Astrocyte of the hippocampus (primary cell): ENCODE results near the gene TLE1.
A peak's percentile ranks its signal among the peaks of the same experiment; 100 is the strongest.

Experiments used
- DNase-seq: peaks from one replicate; pipeline ENCODE4 v3.0.0; 2011; ENCODE audit warnings: low read depth, low spot score

Gene TLE1

GRCh38 chr9:81686614-81687520 is 2.5 kb downstream of the TLE1 start:
- peak; percentile 91 for DNase-seq

GRCh38 chr9:81685763-81686613 is 3.4 kb downstream of the TLE1 start:
- DNase-seq: peak; percentile 65

DNA sequence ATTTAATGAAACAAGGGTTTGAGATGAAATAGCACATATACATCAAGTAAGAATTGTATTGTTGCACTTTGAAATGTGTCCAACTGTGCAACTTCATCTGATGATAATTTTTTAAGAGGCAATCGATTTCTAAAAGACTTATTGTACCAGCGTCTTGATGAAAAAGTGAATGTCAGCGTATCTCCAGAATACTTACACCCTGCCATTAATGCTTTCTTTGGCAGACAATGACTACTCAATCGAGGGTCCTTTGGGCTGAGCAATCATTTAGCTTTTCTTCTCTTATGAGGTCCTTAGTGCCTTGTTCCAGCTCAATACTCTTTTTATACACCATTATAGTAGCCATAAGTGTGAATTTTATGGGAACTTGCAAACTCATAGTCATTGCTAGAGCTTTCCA is 4.7 kb downstream of the TLE1 start:
- DNase-seq: no peak

GRCh38 chr9:81683704-81684103 is 5.6 kb downstream of the TLE1 start:
- DNase-seq: no peak

GRCh38 chr9:81683238-81683637 is 6.1 kb downstream of the TLE1 start:
- DNase-seq: peak; percentile 22

GRCh38 chr9:81682797-81683196 is 6.5 kb downstream of the TLE1 start:
- peak; percentile 78 for DNase-seq

GRCh38 chr9:81682177-81682576 is 7.2 kb downstream of the TLE1 start:
- DNase-seq: no peak

GRCh38 chr9:81680506-81680905 is 8.8 kb downstream of the TLE1 start:
- DNase-seq: no peak

DNA sequence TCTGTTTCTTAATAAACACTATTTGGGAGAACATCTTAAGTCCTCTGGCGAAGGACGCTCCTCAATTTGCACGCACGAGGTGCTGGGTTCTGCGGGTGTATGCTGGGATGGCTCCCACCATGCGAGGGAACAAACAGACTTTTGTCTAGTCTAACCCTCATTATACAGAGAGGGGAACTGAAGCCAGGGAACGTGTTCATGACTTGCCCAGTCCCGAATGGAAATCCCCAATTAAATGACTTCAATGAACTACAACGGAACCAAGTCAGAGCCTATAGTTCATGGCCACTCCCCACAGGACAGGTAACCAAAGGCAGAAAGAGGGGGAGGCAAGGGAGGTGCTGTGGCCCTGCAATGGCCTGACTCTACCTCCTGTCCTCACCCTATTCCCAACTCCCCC is 9.3 kb downstream of the TLE1 start:
- DNase-seq: no peak

DNA sequence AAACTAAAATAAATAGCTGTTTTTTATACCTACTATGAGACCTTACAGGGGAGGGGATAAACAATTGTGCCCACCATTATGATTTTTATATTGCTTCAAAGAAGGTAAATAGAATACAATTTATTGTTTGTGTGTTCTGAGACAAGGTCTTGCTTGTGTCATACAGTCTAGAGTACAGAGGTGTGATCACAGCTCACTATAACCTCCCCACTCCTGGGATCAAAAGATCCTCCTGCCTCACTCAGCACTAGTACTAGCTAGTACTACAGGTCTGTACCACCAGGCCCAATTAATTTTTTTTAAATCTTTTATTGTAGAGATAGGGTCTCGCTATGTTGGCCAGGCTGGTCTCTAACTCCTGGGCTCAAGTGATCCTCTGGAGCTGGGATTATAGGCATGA is 11.3 kb downstream of the TLE1 start:
- no peak for DNase-seq

DNA sequence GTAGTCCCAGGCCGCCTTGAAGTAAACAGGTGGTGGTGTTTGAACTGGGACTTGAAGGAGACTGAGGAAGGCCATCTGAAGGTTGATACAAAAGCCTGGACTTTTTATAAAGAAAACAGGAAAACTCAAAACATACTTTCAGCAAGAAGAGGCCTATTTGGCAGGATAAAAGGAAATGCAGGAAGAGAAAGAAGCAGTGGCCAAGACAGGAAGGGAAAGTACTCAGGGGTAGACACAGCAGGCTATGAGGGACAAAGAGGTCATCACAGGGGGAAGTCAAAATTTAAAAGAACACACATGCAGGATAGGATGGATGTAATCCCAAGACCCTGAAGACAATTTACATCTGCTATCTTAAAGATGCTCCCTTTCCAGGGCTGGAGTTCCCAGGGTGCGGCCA is 13.0 kb downstream of the TLE1 start:
- no peak for DNase-seq

- no peak for DNase-seq
Measured at GRCh38 chr9:81673310-81673709, 16.0 kb downstream of the TLE1 start.

GRCh38 chr9:81671880-81672280 is 17.5 kb downstream of the TLE1 start:
- peak; percentile 95 for DNase-seq

DNA sequence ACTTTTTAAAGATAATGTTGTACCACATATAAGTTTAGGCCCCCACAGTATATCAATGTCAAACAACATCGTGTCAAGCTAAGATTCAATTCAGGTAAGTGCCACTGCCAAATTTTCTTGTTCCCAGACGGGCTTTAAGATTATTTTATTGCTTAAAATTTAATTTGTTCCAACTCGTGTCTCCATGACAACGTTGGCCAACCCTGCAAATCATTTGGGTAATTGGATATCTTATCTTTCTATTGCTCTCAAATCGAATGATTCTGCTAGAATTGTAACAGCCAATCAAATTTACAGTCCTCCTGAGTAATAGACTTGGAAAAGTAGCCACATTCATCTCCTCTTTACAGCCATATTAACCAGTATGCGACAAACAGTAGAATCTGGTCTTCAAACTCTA is 19.5 kb downstream of the TLE1 start:
- DNase-seq: no peak

DNA sequence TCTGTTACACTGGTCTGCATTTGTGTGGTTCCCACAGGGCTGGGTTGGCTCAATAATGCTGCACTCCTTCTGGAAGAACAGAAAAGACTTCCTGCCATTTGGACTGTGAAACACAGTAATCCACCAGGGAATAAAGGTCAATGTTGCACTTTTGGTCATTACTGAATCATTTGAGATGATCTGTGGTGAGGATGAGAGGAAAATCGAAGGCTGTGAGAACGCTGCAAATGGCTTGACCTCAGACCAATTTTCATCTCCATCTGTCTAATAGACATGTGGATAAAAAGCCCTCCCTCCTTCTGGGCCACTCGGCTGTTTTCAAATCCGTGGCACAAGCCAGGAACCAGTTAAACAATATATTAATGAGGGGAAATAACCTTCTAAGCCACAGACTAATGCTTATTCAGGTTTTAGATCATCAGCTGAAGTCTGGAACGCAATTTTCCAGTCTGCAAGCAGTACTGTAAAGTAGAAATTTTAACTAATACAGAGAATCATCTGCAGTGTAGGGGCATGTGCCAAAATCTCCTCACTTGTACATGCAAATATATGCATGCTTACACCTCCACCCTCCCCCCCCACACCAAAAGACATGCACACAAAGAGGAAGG is 20.2 kb downstream of the TLE1 start:
- DNase-seq: peak; percentile 86

- no peak for DNase-seq
Measured at GRCh38 chr9:81666123-81666522, 23.2 kb downstream of the TLE1 start.

- no peak for DNase-seq
Measured at GRCh38 chr9:81665322-81665871, 23.9 kb downstream of the TLE1 start.

- DNase-seq: no peak
Measured at GRCh38 chr9:81664638-81665222, 24.6 kb downstream of the TLE1 start.

- DNase-seq: peak; percentile 59
Measured at GRCh38 chr9:81661339-81661738, 28.0 kb downstream of the TLE1 start.

GRCh38 chr9:81656871-81657337 is 32.4 kb downstream of the TLE1 start:
- no peak for DNase-seq

DNA sequence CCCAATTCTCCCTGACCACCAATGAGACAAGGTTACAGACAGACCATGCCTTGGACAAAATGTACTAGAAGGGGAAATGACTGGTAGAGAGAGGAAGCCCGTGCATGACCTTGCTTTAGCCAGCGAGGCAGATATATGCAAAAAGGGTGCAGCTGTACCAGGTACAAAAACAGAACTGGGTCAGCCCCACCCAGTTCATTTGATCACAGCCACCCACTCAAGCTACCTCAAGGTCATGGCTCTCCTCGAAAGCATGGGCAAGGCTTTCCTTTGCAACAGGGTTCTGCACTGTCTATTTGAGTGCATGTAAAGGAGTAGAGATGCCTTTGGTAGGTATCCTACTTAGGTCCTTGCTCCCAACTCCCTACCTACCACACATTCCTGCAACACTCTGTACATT is 33.3 kb downstream of the TLE1 start:
- no peak for DNase-seq
